Epithelial cell of esophagus (primary cell): ENCODE data around the gene TLCD2.
"Not testable (repeated sequence)": the region's sequence is repeated elsewhere in the genome, so short reads cannot be mapped to it uniquely, and the experiment has no call there.

Experiments
- DNase-seq: peaks from one replicate; pipeline ENCODE4 v3.0.0; 2010; ENCODE audit warnings: low read depth
- H3K4me3 ChIP-seq: 2 replicates; pipeline ENCODE4 v1.5.1; 2011; ENCODE audit warnings: mild to moderate bottlenecking, low read length, control low read depth
- TF ChIP-seq, protein P1 (sequence below): IDR thresholded peaks from 2 replicates; pipeline ENCODE4 v1.5.1; 2011; ENCODE audit warnings: low read depth, mild to moderate bottlenecking, low read length, control low read depth, inconsistent platforms; ENCODE audit not compliant: insufficient read depth; ENCODE audit errors: missing control alignments

Gene TLCD2

GRCh38 chr17:1676401-1676800 lies 33.8 kb downstream of the TLCD2 start:
- DNase-seq = no peak
- TF ChIP-seq, protein P1, sequence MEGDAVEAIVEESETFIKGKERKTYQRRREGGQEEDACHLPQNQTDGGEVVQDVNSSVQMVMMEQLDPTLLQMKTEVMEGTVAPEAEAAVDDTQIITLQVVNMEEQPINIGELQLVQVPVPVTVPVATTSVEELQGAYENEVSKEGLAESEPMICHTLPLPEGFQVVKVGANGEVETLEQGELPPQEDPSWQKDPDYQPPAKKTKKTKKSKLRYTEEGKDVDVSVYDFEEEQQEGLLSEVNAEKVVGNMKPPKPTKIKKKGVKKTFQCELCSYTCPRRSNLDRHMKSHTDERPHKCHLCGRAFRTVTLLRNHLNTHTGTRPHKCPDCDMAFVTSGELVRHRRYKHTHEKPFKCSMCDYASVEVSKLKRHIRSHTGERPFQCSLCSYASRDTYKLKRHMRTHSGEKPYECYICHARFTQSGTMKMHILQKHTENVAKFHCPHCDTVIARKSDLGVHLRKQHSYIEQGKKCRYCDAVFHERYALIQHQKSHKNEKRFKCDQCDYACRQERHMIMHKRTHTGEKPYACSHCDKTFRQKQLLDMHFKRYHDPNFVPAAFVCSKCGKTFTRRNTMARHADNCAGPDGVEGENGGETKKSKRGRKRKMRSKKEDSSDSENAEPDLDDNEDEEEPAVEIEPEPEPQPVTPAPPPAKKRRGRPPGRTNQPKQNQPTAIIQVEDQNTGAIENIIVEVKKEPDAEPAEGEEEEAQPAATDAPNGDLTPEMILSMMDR = no peak
- H3K4me3 ChIP-seq = no peak overlapping the region

- no peak overlapping the region for H3K4me3 ChIP-seq
- DNase-seq = no peak
- TF ChIP-seq, protein P1 = no peak
Measured at GRCh38 chr17:1673041-1673785, 37.0 kb downstream of the TLCD2 start.

DNA sequence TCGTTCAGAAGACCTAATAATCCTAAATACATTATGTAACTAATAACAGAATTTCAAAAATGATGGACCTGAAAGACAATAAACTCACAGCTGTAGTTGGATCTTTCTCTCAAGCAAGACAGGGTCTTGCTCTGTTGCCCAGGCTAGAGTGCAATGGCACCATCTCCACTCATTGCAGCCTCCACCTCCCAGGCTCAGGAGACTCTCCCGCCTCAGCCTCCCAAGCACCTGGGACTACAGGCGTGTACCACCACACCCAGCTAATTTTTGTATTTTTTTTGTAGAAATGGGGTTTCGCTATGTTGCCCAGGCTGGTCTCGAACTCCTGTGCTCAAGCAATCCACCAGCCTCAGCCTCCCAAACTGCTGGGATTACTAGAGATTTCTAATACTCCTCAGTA lies 46.2 kb downstream of the TLCD2 start:
- not testable (repeated sequence) for H3K4me3 ChIP-seq, DNase-seq

DNA sequence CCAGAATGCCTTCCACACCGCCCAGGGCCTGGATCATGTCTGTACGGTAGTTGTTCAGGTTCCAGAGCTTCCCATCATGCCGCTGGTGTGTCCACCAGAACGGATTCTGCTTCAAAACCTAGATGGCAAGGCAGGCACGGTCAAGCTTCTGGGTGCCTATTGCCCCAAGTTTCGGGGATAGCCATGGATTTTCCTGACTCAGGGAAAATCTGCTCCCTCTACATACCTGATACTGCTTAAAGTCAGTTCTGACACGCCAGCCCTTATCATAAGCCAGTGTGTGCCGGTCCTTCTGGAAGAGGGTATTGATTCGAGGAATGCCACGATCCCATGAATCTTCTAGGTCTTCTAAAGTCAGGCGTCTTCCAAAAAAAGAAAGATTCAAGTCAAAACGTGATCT lies 49.1 kb downstream of the TLCD2 start:
- H3K4me3 ChIP-seq = no peak overlapping the region
- DNase-seq = no peak
- TF ChIP-seq, protein P1 = no peak

DNA sequence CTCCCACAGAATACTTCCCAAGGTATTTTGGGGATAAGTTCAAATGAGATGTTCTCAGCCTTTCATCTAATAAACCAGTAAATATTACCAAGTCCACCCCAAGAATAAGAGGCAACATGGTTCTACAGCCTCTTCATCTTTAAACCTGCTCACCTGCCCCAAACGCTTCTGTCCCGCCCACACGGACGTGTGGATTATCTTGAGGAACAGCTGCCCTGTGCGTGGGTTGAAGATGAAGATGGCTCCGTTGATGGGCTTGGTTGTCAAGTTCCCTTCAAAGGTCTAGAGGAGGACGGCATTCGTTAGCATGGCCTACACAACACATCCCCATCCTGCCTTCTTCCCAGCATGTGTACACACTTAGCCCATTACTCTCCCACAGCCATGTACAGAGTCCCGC lies 52.1 kb downstream of the TLCD2 start:
- H3K4me3 ChIP-seq = no peak overlapping the region
- TF ChIP-seq, protein P1 = no peak
- no peak for DNase-seq

DNA sequence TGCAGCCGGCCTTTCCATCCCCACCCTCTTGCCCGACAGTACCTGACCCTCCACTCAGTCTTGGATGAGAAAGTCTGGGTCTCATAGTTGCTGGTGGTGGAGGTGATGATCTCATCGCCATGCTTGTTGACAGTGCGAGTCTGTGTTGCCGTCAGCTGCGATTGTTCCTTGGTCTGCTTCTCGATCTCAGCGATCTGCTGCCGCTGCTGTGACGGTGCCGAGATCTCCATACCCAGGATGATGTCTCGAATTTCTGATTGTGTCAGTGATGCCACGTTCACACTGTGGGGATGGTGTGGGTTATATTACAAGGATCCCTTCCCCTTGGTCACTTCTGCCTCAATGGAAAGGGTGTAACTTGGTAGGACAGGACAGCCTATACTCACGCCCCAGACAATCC lies 56.4 kb downstream of the TLCD2 start:
- TF ChIP-seq, protein P1 = no peak
- no peak for DNase-seq

GRCh38 chr17:1652794-1653193 lies 57.4 kb downstream of the TLCD2 start:
- H3K4me3 ChIP-seq, DNase-seq: not testable (repeated sequence)

More for the DNA sequence above, 56.4 kb downstream of the TLCD2 start:
- H3K4me3 ChIP-seq = no peak overlapping the region
